Esophagus squamous epithelium (tissue), 4 donors: ENCODE measurements around the gene GLIS1.

Experiments
- CTCF ChIP-seq, 6 experiments: fragments of 450-650 bp in 4 of 6; fragments of 200-600 bp in 2 of 6; sonication (generic) in 2 of 6; IDR thresholded peaks; one replicate each; pipeline ENCODE4 v1.5.1; 2016 to 2019; ENCODE audit warnings: antibody characterized with exemption in 6 of 6, mild to moderate bottlenecking in 4 of 6, moderate library complexity in 4 of 6
- POLR2A ChIP-seq, 4 donors: fragments of 450-650 bp; IDR thresholded peaks; one replicate each; pipeline ENCODE4 v1.6.1; 2017; ENCODE audit warnings: antibody characterized with exemption in 4 of 4, mild to moderate bottlenecking in 4 of 4, moderate library complexity in 3 of 4

- TF ChIP-seq CTCF (IDR thresholded peaks at IDR 0.05), result no peak
- no peak for TF ChIP-seq POLR2A (IDR thresholded peaks at IDR 0.05)
Observed at GRCh38 chr1:53478502-53478818, 260.5 kb downstream of the GLIS1 start.
